ENCODE measurements around the gene CD27.
"Not testable (repeated sequence)": the region's sequence is repeated elsewhere in the genome, so short reads cannot be mapped to it uniquely, and the experiment has no call there.

CD27 gene

DNA sequence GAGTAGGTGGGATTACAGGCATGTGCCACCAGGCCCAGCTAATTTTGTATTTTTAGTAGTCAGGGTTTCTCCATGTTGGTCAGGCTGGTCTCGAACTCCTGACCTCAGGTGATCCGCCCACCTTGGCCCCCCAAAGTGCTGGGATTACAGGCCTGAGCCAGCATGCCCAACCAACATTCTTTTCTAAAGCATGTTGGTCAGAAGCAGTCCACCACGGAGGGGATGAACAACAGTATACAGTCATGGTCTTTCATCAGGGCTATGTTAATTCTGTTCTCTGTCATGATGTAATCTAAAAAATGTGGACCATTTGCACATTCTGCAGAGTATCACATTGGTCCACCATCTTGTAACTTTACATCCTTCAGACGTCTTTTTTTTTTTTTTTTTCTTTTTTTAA, 44.7 kb downstream of the CD27 start:
- DNase-seq, result no peak

DNA sequence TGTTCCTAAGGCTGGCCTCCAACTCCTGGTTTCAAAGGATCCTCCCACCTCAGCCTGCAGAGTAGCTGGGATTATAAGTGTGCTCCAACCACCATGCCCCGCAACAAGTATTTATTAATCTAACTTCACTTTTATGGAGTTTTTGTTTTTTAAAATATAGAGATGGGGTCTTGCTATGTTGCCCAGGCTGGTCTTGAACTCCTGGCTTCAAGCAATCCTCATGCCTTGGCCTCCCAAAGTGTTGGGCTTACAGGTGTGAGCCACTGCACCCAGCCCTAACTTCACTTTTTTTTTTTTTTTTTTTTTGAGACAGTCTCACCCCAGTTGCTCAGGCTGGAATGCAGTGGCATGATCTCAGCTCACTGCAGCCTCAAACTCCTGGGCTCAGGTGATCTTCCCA, 45.9 kb downstream of the CD27 start:
- DNase-seq, result not testable (repeated sequence)

DNA sequence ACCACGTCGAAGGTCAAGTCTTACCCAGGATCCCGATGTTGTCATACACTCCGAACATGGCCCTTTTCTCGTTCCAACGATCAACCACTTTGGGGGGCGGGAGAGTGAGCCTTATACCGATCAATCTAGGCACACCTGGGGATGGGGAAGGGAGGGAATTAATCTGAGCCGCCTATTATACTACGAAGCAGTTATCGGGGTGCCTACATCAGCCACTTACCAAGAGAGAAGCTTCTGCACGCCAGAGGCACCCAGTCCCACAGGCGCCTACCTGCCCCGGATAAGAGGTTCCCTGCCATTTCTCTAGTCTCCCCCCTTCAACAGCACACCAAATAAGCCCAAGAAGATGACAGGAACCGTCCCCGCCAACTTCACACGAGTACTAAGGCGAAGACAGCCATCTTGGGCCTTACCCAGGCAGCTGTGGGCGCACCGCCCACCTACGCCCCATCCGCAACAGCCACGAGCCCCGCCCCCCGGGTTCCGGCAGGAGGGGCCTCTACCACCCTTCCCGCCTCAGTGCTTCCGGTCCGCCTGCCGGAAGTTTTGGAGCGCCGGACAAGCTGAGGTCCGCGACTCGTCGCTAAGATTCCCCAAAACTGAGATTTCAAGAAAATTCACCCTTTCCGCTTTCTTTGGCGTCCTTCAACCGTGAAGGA, 48.2 kb downstream of the CD27 start, which contains the start of gene MRPL51:
Gene MRPL51 (minus strand): TSS at position 425 of the 659 bp plus-strand sequence. CDS start 126 bp downstream, at position 299.
- DNase-seq, result peak; percentile 94

DNA sequence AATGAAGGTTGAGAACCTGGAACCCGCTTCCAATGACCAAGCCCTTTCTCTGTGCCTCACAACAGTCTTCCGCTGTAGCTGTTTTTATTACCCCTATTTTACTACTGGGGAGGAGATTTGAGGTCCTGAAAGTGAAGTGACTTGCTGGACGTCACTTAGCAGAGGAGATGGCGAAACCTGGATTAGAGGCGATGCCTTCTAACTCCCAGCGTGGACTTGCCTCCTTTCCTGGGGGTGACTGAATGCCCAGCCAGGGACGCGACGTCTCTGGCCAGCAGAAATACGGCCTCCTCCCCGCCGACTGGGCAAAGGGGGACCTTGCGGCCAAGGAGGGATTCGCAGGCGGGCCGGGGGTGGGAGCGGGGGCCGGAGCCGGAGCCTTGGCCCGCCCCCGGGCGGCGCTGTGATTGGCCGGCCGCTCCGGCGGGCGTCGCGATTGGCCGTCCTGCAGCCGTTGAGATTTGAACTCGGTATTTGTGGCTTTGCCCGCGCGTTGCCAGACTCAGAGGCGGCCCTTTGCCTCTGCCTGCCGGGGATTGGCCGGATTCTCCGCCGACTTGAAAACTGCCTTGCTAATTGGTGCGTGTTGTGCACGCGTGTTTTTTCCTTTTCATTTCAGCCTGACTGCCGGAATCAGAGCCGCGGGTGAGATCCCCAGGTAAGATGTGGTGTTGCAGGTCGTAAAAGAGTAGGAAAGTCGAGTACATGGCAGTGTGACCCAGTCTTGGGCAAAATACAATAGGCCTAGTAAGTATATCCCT, 48.9 kb downstream of the CD27 start, which contains the start of gene NCAPD2:
Gene NCAPD2 (plus strand): TSS at position 606 of the 761 bp plus-strand sequence. CDS start 997 bp downstream, outside the sequence.
- DNase-seq, result peak; percentile 96

DNA sequence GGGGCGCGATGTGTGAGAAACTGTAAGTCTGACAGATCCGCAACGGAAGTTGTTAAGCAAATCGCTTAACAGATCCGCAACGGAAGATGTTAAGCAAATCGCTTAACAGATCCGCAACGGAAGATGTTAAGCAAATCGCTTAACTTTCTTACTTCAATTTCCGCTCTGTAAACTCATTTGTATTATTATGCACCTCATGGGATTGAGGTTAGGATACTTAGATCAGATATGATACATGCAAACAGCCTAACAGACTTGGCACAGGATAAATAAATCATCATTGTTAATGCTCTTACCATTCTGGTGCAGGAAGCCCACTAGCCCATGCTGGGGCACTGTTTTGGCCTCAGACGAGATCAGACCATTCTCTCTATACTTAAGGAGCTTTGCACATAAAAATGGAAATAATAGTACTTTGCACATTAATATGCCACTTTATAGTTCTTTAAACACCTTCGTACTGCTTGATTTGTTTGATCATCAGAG, 49.5 kb downstream of the CD27 start:
- DNase-seq, result no peak

DNA sequence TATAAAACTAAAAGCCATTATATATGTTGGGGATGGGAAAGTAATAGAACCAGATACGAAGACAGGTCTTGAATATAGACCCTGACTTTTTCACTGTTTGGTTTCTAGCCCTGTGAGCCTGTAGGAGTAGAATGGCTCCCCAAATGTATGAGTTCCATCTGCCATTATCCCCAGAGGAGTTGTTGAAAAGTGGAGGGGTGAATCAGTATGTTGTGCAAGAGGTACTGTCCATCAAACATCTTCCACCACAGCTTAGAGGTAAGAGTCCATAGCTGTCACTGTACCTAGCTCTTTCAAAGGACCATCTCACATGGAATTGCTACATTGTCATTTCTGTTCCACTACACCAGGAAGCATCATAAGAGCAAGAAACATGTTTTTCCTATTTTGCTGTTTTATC, 50.2 kb downstream of the CD27 start:
- DNase-seq, result no peak

DNA sequence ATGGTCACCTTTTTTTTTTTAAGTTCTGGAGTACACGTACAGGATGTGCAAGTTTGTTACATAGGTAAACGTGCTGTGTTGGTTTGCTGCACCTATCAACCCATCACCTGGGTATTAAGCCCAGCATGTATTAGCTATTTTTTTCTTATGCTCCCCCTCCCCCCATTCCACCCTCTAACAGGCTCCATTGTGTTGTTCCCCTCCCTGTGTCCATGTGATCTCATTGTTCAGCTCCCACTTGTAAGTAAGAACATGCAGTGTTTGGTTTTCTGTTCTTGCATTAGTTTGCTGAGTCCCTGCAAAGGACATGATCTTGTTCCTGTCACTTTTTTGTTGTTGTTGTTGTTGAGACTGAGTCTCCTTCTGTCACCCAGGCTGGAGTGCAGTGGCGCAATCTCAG, 52.5 kb downstream of the CD27 start:
- not testable (repeated sequence) for DNase-seq

DNA sequence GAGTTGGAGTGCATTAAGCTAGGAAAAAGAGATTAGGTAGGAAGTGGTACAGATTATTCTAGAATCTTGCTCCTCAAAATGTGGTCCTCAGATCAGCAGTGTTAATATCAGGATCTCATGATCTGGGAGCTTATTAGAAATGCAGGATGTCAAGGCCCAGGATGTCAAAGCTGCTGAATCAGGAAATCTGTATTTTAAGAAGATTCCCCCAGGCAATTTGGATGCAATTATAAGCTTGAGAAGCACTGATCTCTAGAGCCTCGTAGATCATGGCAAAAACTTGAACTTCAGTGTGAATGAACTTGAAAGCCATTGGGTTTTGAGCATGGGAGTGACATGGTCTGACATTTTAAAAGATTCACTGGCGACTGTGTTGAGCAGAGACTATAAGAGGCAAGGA, 55.7 kb downstream of the CD27 start:
- DNase-seq, result no peak
